GM12801 (cell line): ENCODE data around the gene CELA2B.

Experiments used
- CTCF ChIP-seq: IDR thresholded peaks from one replicate; pipeline ENCODE4 v1.5.1; 2011; ENCODE audit warnings: control low read depth; ENCODE audit not compliant: insufficient read length; ENCODE audit errors: extremely low read depth

Gene CELA2B

GRCh38 chr1:15472587-15472986, 3.3 kb upstream of the CELA2B start:
- no peak for TF ChIP-seq CTCF

DNA sequence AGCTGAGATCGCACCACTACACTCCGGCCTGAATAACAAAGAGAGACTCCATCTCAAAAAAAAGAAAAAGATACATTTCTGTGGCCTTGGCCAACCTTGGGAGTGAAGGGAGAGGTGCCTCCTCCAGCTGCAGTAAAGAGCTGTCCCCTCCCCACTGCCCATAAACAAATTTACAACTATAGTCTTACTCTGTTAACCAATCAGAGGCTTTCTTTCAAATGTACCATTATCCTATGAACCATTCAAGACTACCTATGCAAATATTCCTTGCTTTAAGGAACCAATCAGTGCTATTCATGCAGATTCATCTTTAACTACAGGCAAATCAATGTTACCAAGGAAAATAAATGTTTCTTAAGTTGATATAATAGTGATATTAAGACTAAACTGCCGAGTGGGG, 1.0 kb downstream of the CELA2B start:
- no peak for TF ChIP-seq CTCF

DNA sequence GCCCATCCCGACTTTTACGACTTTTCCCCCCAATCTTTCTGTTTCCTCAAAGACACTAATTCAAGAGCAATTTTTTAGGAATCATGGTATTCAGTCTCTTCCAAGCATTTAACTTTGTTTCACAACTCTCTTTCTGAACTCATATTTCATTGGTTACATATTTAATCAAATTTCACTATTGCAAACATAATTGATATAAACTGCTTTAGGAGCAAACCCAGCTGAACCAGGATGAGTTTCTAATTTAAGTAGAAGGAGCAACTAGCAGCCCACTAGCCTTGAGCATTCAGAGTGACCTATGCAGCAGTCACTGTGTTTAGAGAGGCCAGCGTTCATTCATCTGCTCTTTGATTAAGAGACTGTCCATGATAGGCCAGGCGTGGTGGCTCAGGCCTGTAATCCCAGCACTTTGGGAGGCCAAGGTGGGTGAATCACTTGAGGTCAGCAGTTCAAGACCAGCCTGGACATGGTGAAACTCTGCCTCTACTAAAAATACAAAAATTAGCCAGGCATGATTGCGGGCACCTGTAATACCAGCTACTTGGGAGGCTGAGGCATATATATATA, 1.8 kb downstream of the CELA2B start:
- no peak for TF ChIP-seq CTCF

DNA sequence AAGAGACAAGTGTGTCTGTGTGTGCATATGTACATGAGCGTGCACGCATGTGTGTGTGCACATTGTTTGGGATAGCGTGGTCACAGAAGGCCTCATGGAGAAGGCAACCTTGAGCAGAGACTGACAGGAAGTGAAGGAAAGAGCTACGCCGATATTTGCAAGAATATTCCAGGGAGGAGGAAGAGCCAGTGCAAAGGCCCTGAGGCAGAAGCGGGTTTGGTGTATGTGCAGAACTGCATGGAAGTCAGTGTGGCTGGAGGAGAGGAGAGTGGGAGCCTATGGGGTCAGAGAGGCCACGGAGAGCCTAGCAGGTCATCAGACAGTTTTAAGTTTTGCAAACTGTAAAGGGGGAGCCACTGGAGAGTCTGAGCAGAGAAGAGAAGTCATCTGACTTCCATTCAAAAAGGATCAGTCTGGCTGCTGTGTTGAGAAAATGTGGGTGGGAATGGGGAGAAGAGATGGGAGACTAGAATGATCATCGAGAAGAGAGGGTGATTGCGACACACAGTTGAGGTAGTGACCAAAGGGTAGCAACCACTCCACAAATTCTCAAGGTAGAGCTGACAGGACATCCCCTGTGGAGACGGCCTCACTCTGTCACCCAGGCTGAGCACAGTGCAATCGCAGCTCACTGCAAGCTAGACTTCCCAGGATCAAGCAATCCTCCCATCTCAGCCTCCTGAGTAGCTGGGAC, 3.9 kb downstream of the CELA2B start:
- TF ChIP-seq CTCF, result no peak

DNA sequence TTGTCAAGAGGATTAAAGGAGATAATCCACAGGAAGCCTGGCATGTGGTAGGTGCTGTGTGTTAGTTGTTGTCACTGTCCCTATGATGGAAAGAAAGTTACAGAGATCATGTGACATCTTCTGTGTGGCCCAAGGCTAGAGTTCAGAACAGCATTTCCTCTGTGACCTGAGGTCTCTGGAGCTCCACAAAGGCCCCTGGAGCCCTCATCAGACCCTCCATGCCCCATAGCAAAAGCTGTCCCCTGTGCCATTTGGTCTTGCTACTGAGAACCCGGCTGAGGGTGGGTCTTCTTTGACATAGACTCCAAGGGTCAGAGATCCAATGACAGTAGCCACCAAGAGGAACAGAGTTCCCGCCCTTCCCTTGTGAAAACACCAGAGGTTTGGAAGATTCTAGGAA, 8.1 kb downstream of the CELA2B start:
- TF ChIP-seq CTCF, result no peak

- TF ChIP-seq CTCF, result no peak
Measured at GRCh38 chr1:15485636-15486035, 9.7 kb downstream of the CELA2B start.

- no peak for TF ChIP-seq CTCF
Measured at GRCh38 chr1:15488371-15488770, 12.5 kb downstream of the CELA2B start.
